HG02610 (cell line): Measurements from ENCODE around the gene LCAT.

Source experiments
- ATAC-seq: cut with Tn5 transposase; IDR thresholded peaks from one replicate; pipeline ENCODE4 v1.9.1; 2021; ENCODE audit warnings: mild to moderate bottlenecking, moderate library complexity; ENCODE audit not compliant: unreplicated experiment

LCAT gene

DNA sequence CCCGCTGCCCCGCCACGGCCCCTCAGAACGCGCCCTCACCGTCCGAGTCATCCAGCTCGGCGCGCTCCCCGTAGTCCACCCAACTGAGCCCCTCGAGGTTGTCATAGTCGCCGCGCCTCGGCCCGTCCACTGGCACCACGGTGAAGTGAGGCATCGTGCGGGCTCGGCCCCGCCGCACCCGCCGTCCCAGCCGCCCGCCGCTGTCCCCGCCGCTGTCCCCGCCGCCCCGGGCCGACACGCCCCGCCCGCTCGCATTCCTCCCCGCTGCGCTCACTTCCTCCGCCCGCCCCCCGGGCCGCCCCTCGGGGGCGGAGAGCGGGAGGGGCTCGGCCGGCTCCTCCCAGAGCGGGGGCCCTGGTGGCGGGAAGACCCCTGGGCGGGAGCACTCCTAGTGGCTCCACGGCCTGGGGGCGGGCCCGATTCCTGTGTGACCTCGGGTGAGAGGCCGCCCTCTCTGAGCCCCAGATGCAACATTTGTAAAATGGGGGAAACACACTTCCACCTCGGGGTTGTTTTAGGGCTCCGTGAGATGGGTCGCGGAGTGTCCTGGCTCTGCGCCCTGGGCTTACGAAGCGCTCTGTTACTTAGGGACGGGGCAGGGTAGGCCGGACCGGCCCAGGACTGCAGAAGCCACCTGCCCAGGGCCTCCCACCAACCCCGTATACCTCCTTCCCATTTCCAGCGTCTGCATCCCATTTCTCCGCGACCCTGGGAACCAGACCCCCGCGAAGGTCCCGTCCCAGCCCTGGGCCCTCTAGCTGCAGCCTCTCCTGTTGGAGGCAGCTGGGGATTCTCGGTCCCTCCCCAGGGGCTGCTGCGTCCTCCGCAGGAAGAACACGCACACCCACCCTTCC is 24.7 kb upstream of the LCAT start, which contains the start of gene SLC12A4:
Gene SLC12A4 (minus strand): TSS at position 238 of the 854 bp plus-strand sequence. CDS start 84 bp downstream, at position 154.
- ATAC-seq: peak; percentile 79

DNA sequence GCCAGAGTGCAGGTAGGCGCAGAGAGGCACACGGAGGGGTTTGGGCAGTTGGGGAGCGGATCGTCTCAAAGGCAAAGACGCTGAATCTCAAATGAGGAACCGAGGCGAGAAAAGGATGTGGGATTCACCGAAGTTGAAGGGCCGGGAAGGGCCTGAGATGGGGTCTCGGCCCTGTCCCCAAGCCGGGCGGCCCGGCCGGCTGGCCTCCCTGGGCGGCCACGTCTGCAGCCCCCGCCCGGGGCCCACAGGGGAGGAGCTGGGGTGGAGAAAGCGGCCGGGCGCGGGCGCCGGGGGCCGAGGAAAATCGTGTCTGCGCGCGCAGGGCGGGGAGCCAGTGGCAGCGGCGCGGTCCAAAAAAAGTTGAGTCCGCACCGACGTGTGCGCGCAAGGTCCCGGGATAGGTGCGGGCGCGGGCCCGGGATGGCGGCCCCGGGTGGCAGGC is 24.1 kb upstream of the LCAT start:
- ATAC-seq: peak; percentile 21

DNA sequence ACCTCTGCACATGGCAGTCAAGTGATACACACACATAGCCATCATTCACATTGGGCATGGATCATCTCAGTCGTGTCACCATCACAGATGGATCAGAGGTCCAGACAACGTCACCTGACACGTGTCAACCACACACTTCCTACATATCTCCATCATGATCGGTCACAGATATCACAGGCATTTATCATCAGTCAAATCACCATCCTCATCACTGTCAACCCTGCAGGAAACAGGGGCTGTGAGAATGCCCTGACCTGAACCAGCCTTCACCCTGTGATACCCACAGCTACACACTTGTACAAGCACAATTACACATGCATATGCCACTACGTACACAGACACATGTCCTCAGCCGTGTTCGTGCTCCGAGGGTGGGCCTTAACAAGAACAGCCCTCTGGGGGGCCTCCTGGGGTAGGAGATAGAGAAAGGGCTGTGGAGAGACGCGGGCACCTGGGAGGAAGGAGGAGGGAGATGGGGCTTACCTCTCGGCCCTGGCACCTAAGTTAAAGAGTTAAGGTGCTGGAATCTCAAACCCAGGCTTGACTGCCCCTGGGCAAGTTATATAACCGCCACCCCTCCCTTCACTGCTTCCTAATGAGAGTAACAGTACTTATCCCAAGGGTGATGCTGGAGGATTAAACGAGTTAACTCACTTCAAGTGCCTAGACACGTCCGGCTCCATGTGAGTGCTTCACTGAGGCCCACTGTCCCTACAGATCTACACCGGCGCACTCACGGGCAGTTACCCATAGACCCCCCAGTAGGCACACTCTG is 23.4 kb upstream of the LCAT start:
- no peak for ATAC-seq

DNA sequence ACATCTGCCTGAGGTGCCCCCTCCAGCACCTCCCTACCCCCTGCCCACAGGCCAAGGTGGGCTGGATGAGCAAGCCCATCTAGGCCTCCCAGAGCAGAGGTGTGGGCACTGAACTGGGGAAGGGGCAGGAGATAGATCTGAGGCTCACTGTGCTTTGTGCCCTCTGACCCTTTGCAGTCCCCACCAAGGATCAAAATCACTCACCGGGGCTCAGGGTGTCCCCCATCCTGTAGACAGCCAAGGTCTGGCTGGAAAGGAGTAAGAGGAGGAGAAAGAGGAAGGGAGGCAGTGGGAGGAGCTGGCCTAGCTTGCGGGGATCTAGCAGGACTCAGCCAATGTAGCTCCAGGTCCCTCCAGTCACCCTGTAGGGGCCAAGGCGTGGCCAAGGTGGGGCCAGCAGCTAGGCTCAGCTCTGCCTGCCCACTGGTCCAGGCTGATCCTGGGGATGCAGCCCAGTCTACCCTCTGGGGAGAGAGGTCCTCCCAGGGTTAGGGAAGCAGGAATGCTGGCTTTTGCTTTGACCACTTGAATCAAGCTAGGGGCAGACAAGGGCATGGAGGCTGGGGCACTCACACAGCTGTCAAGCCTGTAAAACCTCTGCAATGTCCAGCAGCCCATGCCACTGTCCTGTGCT is 22.7 kb upstream of the LCAT start:
- no peak for ATAC-seq

DNA sequence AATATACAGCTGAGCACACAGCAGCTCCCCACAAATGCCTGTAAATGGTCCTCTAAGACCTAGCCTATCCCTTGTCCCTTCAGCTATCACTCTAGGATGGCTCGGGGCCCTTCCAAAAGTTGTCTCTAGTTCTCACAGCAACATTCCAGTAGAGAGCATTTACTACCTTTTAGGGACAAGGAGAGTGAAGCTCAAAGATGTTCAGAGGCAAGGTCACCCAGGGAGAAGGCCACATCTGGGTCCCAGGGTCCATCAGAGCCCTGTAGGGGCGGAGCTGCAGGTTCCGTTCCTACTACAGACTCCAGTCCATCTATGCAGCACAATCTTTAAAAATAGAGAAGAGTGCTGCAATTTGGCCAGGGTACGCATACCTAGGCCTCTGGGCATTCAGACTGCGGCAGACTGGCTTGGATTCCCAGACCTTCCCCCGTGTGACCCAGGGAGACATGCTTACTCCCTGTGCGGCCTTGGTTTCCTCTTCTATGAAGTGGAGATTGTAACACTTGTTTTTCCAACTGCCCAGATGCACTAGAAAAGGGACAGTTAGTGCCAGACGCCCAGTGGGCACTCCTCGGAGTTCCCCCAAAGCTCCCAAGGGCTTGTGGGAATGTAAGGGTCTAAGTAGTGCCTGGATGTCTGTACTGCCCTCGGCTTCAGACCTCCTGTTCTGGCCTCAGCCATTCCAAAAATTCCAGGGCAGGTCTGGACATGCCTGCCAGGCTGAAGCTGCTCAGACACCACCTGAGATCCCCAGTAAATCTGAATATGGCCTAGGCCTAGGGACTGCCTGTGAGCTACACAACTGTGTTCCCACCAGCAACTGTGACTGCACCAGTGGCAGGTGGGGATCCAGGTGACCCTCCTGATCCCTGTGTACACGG is 22.0 kb upstream of the LCAT start:
- no peak for ATAC-seq

DNA sequence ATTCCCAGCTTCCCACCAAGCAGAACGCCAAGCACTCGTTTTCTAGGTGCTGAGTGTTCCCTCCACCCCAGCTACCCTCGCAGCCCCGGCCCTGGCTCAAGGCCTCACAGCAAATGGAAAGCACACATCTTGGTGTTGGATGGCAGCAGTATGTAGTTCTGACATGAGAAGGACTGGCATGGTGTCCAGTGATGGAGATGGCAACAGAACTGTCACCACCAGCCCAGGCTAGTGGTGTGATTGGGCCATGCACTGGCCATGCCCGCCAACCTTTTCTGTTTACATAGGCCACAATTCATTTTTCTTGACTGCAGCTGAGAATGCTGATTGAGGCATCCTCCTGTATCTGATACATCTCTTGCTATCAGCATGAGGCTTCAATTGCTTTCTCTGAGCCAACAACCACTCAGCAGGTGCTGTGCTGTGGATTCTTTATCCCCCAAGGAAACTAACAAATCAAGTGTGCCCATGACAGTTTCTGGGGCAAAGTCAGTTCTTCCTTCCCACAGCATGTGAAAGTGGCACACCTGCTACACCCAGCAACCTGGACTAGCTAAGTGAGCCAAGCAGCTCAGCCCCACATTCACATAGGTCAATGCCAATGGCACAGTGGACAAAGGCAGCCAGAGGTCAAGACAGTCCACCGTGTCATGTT is 20.7 kb upstream of the LCAT start:
- no peak for ATAC-seq

DNA sequence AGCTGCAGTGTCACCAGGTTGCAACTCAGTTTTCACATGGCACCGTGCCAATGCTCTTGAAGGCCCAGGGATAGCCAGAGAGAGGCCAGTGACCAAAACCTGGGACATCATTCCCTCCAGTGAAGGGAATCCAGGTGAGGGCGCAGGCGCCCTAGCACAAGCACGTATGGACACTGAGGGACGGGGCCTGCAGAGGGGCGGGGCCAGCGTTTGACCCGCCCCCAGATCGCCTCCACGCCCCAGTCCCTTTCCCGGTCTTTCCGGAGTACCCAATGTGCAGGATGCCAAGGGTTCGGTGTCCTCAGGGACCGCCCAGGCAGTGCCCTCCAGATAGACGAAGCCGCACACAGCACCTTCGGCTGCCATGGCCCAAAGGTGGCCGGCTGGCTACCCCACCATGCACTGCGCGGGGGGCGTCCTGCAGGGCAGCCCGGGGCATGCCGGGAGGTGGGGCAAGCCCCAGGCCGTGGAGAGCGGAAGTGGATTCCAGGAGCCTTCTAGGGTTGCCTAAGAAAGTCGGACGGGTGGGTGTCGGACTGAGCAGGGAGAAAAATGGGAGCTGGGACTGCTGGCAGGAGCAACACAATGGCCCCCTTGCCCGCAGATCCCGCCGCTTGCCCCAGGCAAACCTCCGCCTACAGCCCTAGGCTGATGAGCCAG is 19.9 kb upstream of the LCAT start:
- ATAC-seq: no peak

DNA sequence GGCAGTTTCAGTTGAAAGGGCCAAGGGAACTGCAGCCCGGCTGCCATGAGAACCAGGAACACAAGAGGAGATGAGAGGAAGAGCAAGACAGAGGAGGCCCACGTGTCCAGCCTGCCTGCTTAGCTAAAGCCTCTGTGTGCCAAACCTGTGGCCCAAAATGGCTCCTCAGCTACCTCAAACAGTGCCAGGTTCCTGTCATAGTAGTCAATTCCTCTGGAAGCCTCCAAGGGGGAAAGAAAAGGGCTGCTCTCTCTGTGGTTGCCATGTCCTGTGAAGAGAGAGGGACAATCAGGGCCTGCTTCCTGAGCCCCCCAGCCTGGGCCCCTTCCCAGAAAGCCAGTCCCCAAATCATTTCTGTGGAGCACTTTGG is 19.4 kb upstream of the LCAT start:
- no peak for ATAC-seq

DNA sequence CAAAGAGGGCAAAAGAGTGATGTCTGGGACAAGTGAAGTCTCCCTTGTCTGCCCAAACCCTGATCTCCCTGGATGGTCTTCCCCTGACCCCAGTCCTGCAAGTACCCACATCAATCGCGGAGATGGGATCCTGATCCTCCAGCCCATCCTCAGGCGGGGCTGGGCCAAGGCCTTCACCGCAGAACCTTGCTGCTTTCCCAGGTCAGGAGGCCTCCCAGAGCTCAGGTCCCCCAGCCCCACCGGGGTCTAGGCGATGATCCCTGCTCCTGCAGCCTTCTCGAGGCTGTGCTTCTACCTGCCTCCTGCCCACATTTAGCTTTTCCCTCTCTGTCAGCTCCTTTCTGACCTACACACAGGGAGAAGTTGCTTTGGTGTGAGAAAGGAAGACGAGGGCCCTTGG is 18.2 kb upstream of the LCAT start:
- ATAC-seq: no peak

DNA sequence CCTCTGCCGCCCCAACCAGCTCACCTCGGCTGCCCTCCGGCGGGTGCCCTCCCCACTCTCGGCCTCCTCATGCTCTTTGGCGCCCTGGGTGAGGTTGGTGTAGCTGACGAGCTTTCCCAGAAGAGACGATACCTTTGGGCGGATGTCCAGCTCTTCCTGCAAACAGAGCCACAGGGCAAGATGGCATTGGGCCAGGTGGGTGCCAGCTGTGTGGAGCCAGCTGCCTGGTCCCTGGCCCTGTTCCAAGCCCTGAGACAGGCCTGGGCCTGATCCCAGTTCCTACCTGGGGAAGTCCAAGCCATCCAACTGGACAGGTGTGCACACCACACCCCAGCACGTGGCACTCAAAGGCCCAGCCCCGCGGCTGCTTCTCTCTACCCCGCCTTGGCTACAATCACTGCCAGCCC is 17.6 kb upstream of the LCAT start:
- ATAC-seq: no peak

DNA sequence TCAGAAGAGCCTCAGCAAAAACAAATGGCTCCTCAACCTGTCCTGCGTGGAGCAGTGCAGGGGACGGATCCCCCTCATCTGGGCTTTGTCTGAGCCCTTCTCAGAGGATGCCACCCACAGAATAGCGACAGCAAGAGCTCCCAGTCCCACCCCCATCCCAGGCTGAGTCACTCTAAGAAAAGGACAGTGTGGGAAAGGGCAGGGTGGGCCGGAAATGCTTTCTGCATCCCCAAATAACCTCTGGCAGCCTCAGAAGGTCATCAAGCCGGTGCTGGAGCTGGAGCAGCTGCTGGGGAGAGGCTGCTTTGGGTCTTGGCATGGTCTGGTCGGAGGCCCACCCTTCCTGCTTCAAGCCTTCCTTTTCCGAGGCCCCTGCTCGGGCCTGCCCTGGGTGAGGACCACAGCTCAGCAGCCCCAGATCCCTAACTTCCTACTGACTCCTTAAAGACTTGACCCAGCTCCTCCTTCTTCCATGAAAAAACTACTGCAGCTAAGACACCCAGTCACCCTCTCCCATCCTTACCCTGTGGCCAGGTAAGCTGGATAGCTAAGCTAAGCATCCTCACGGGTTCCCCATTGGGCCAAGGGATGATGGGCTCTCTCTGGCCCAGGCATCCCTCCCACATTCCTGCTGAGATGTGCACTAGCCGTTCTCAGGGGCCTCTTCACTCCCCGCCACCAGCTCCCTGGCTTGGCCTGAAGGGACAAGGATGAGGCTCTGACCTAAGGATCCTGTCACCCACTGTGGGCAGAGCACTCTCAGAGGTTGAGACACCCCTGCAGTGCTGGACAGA is 15.8 kb upstream of the LCAT start:
- no peak for ATAC-seq

DNA sequence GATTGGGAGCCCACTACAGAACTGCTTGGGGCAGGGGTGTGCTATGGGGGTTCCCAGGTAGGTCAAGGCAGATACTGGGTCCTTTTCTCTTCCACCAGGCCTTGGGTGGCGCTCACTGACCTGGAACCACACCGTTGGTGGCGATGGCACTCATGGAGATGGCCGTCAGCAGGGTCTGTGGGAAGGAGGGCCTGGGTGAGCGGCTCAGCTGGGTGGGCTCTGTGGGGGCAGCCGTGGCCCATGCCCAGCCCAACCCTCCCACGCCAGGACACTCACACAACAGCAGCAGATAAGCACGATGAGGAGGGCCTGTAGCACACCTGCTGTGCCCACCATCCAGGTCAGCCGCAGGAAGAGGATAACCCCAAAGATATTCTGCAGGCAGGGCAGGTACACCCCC is 13.7 kb upstream of the LCAT start:
- ATAC-seq: no peak

DNA sequence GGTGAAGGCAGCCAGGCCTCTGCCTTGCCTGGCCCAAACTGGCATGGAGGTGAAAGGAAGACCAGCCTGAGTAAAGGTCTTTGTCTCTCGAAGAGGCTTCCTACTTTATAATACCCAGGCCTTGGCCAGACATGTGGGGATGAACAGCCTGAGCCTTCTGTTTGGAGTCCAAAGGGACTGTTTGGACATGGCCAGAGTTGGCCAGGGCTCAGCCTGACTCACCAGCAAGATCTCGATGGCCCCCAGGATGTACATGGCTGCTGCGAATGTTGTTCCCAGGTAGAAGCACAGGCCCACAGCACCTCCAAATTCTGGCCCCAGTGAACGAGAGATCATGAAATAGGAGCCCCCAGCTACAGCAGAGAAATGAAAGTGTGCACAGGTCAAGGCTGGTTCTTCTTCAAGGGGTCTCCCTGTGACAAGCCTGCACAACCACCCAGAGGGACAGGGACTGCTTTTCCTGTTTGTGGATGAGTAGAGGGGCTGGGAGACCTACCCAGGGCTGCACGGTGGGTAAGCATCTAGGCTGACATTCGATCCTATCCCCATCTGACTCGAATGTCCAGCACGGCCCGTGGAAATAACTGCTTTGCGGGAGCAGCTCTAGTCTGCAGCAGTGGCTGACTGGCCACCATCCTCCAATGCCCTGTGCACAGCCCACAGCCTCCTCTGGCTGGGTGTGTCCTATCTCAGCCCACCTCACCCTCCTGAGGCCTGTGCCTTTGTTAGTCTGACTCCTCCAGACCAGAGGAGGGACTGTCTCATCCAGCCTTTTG is 10.7 kb upstream of the LCAT start:
- no peak for ATAC-seq

DNA sequence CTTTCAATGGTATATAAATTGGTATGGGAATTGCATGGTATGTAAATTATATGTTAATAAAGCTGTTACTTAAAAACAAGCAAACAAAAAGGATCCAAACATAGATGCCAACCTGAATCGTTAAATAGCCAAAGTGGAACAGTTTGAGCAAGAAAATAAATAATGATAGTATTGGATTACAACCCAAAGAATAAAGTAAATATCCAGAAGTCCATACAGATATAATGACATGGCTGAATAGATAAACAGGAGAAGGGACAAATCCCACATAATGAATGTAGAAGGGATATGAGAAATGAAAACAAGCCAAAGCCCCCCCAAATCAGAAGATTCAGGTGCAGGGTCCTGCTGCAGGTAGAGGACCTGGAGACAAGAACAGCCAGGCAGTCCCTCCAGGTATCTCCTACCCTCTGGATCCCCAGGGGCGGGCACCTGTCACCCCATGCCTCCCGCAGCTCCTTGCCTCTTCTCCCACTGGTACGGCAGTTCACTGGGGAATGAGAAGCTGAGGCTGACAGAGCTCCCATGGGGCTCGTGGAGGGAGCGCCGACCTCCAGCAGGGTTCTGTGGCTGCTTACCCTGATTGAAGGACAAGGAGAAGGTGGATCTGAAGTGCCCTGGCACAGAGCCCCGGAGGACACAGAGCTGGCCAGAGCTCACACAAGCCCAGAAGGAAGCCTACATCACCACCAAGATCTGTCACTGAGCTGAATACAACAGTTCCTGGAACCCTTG is 9.9 kb upstream of the LCAT start:
- no peak for ATAC-seq

DNA sequence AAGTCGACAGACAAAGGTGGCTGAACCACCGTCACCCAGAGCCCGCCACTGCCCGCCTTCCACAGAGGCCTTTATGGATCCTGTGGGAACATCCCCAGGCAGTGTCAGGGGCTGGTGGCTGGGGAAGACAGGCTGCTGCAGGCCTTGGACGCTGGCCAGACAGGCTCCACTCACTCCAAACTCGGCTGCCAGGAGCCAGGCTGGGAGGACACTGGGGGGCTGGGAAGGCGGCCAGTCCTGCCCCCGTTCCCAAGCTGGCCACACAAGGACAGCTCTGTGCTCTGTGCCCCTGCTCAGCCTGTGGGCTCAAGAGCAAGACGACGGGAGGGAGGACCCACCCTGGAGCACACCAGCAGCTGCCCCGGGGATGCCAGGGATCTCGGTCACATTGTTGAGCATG is 7.6 kb upstream of the LCAT start:
- no peak for ATAC-seq

DNA sequence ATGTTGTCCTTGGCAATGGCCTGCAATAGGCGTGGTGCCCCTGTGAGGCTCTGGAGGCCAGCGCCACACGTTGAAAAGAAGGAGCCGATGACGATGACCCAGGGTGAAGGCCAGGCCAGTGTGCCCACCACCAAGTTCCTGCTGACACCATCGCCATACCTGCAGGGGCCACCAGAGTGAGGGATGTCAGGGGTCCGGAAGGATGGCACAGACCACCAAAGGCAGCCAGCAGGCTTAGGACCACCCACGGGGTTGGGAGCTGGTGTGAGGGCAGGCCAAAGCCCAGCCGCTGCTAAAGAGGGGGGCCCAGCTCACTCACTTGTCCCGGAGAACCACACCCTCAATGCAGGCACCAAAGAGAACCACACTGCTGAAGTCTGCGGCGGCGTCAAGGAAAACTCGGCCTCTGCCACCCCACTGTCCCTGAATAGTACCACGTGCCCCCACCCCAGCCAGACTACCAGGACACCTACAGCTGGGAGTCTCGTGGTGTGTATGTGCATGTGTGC is 6.5 kb upstream of the LCAT start:
- no peak for ATAC-seq

DNA sequence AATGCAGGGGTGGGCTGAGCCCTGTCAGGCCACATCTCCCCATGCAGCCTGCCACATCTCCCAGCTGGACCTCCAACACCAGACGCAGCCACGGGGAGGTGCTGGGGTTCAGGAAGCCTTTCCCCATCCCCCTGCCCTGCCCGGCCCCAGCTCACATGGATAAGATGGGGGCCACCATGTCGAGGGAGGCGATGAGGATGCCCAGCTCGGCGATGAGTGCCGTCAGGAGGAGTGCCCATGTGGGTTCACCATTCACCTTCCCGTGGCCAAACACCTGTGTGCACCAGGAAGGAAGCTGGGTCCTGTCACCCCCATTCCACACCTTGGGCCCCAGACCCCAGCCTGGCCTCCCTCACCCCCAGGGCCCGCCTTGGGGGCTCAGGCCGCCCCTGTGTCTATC is 5.7 kb upstream of the LCAT start:
- ATAC-seq: no peak
